ENCODE results near the gene NUDT1. TPM values are rescaled to one million over a fixed set of nuclear protein-coding genes. Genes with fewer than 3 reads are reported as not detected.

The NUDT1 gene
- total RNA-seq, 2 donors from 2014 or later: 12.4 to 18.6 TPM

DNA sequence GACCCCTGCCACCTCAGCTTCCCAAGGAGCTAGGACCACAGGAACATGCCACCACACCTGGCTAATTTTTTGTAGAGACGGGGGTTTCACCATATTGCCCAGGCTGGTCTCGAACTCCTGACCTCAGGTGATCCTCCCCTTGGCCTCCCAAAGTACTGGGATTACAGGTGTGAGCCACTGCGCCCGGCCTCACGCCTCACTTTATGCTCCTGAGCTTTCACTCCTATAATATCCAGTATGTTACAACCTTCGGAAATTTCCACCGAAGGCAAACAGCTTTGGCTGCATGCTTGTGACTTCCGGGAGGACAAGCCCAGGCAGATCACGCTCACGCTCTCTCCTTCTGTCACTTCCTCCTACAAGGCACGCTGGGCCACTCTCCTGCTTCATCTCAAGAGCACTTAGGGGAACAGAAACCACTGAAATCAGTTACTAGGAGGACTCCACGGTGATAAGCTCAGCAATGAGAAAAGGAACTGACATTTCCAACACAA is 4.9 kb upstream of the NUDT1 start:
- no peak for DNase-seq (ENCODE audit: low spot score)
- intact Hi-C loops (cut with DNase I): no loop called here

DNA sequence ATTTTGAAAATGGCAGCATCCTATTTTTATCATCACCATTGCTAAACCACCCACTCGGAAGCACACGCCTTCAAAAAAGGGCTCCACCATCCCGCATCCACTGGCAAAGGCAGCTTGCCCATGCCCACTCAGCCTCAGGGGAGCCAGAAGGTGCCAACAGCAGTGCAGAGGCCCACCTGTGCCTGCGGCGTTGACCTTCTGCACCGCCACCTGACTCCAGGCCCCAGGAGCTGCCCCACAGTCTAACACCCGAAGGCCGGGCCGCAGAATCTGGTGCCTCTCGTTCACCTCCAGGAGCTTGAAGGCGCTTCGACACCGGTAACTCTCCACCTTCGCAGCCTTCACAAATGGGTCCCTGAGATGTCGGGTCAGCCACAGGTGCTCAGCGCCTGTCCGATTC is 2.8 kb upstream of the NUDT1 start:
- intact Hi-C loops (cut with DNase I): no loop called here
- DNase-seq (ENCODE audit: low spot score): no peak

DNA sequence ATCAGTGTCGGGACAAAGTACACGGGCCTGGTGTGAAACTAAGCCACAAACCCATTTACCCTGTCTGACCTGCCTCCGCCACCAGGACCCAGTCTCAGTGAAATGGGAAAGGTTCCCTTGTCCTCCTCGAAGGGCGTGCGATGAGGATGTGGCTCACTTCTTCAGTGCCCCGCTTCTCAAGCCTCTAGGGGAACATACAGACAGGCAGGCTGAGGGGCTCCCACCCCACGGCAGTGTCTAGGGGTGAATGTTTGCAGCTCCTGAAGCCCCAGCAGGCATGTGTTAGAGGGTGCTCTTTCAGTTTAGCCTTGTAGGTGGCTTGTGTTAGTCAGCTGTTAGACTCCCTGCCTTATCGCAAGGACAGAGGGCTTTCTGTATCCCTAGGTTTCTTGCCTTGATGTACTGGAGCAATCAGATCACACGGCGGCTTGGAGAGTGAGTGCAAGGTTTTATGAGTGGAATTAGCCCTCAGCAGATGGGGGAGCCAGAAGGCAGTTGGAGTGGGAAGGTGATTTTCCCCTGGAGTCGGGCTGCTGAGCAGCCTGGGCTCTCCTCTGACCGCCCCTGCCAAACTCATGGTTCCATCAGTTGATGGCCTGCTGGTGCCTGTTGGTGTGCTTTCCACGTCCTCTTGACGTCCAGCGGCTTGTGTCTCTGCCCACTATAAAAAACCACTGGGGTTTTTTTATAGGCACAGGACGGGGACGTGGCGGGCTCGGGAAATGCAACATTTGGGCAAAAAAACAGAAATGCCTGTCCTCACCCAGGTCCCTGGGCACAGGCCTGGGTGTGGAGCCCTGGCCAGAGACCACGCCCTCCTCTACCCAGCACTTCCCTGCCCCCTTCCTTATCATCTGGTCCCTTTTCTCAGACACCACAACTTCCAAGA is 759 bp downstream of the NUDT1 start:
- intact Hi-C loops (cut with DNase I): loop anchor here in 1 of 2 donors (10.0 kb wide), 1 partner anchor 72 kb away; the partner anchor contains the start of gene SNX8

DNA sequence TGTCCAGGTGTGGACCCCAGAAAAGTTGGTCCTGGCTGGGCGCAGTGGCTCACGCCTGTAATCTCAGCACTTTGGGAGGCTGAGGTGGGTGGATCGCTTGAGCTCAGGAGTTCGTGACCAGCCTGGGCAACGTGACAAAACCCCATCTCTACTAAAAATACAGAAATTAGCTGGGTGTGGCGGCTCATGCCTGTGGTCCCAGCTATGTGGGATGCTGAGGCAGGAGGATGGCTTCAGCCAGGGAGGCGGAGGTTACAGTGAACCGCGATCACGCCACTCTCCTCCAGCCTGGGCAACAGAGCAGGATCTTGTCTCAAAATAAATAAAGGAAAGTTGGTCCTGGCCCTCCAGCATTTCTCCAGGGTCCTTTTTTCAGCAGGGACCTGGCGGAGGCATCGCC is 1.4 kb downstream of the NUDT1 start:
- intact Hi-C loops (cut with DNase I): loop anchor here in 1 of 2 donors (10.0 kb wide), 1 partner anchor 71 kb away; the partner anchor contains the start of gene SNX8
- DNase-seq (ENCODE audit: low spot score): no peak

More for the DNA sequence above, 759 bp downstream of the NUDT1 start:
- no peak for DNase-seq (ENCODE audit: low spot score)

DNA sequence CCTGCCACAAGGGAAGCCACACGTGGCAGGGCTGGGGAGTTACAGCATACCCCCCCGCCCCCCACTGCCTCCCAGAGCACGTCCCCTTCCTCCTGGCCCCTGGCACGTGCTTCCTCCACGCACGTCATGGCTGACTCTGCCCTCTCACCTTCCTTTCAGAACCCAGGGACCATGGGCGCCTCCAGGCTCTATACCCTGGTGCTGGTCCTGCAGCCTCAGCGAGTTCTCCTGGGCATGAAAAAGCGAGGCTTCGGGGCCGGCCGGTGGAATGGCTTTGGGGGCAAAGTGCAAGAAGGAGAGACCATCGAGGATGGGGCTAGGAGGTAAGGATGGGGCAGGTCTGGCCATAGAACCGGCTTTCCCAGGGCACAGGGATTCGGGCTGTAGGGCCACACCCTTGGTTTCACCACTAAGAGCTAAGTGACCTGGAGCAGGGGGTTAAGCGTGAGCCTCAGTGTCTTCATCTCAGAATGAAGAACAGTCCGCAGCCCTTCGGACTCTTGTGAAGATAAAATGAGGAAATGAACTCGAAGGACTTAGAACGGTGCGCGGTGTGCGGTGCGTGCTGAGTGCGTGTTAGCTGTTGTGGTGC is 2.5 kb downstream of the NUDT1 start:
- intact Hi-C loops (cut with DNase I): loop anchor here in 1 of 2 donors (10.0 kb wide), 1 partner anchor 70 kb away; the partner anchor contains the start of gene SNX8

DNA sequence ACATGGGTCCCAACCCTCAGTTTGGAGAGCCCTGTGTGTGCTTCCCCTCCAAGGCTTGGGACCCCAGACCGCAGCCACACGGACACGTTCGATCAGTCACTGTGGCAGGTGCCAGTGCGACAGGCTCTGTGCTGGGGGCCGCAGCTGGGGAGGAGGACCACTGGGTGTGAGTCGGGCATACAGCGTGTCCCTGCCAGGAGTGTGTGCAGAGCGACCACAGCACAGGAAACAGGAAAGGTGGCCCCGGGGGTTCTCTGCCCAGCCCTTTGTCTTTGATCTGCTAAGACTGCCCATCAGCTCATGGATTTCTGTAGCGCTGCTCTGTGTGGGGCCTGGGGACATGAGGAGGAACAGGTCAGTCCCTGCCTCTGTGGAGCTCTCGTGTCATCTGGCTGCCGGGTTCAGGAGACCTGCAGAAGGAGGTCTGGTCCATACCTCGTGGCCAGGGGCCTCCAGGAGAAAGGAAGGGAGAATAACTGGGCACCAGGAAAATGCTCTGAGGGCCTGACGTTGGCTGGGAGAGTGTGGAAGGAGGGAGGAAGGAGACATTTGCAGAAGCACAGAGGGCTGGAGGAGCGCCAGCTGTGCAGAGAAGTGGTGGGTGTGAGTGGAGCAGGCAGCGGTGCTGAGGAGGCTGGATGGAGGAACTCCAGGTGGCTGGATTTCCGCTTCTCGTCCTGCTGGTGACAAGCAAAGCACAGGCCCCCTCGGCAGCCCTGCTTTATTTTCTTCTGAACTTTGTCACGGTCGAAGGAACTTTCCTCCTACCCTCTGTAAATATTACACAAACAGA is 4.1 kb downstream of the NUDT1 start:
- no peak for DNase-seq (ENCODE audit: low spot score)
- intact Hi-C loops (cut with DNase I): loop anchor here in 1 of 2 donors (10.0 kb wide), 1 partner anchor 69 kb away; the partner anchor contains the start of gene SNX8

More for the DNA sequence above, 2.5 kb downstream of the NUDT1 start:
- no peak for DNase-seq (ENCODE audit: low spot score)

DNA sequence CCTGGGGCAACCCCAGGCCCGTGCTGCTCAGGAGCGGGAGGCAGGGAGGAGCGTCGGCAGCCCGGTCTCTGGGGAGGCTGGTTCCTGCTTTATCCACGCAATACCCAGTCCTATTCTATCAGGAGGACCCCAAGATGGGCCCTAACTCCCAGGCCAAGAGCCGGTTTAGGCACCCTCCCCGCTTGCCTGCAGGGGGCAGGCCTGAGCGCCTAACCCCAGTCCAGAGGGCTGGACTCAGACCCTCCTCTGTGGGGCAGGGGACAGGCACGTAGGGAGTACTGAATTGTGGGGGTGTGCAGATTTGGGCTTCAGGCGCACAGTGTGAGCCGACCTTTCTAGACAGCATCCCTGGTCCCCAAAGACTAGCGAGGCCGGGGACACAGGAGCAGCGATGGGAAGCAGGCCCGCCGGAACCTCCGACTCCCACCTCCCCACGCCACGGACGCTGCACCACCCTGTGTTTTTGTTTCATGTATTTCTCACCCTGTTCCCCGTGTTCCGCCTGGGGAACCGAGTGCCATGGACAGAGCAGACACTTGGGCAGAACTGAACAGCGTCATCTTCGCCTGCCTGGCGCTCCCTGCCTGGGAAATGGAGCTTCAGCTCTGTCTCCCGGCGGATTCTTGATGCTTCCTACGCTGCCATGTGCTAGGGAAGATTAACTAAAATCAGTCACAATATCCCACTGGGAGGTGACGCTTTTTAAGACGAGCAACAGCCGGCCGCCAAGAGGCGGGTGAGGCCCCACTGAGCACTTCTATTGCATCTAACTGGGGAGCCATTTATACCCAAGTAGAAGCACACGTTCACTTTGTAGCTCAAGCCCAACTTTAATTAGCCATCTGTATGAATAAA is 5.3 kb downstream of the NUDT1 start:
- intact Hi-C loops (cut with DNase I): loop anchor here in 1 of 2 donors (10.0 kb wide), 1 partner anchor 67 kb away; the partner anchor contains the start of gene SNX8

DNA sequence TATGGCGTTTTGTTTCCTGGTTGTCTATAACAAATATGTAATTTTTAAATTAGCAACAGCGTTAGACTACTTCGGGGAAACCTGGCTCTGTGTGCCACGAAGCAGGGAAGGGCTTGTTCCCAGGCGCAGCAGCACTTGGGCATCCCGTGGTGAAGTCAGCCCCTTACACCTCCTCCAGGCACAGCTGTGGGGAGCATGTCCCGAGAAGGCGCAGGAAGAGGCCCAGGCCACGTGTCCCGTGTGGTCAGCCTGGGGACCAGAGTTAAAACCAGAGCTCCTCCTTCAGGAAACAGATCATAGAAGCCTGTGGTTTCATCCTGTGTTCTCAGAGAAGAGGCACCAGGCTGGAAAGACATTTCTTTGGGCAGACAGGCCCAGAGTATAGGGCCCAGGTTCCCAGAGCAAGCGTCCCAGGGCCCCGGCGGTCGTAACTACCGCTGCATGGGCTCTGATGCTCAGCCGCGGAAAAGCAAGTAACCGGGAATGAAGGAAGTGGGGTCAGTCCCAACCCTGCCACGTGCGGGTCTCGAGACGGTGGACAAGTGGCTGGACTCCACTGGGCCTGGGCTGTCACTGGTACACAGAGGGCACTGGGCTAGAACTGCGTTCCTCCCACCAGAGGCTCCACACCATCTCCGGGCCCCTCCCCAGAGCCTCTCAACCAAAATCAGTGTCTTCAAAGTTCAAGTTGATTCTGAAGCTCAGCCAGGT is 7.1 kb downstream of the NUDT1 start:
- intact Hi-C loops (cut with DNase I): loop anchor here in 1 of 2 donors (10.0 kb wide), 1 partner anchor 66 kb away; the partner anchor contains the start of gene SNX8
- DNase-seq (ENCODE audit: low spot score): peak; percentile 92

More for the DNA sequence above, 5.3 kb downstream of the NUDT1 start:
- DNase-seq (ENCODE audit: low spot score): no peak

DNA sequence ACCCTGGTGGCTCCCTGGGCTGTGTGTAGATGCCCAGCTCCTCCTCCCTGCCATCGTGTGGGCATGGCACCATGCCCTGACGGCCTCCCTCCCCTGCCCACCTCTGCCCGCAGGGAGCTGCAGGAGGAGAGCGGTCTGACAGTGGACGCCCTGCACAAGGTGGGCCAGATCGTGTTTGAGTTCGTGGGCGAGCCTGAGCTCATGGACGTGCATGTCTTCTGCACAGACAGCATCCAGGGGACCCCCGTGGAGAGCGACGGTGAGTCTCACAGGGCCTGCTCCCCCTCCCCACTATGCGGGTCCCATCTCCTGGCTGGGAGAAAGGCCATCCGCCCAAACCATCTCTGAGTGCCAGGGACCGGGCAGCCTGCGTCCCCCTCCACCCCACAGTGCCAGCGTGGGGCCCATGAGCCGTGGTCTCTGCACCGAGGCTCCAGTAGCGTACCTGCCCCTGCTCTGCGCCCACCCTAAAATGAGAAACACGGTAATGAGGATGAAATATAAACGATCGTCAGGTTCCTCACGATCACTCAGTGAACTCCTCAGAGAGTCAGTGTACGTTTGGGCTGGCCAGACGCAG is 7.8 kb downstream of the NUDT1 start:
- DNase-seq (ENCODE audit: low spot score): no peak
- intact Hi-C loops (cut with DNase I): loop anchor here in 1 of 2 donors (10.0 kb wide), 1 partner anchor 65 kb away; the partner anchor contains the start of gene SNX8

DNA sequence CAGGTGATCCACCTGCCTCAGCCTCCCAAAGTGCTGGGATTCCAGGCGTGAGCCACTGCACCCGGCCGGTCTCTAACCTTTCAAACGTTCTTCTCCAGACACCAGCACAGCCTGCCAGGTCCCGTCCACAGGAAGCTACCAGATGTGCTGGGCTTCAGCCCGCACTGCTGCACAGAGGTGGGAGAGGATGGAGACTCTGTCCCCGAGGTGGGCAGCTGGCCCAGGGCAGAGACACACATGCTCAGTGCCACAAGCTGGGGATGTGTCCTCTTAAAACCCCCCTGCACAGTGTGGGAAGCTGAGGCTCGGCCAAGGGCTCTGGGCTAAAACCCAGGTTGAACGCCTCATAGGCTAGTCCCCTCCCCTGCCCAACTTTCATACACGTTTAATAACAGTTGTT is 9.4 kb downstream of the NUDT1 start:
- no peak for DNase-seq (ENCODE audit: low spot score)
- intact Hi-C loops (cut with DNase I): no loop called here

DNA sequence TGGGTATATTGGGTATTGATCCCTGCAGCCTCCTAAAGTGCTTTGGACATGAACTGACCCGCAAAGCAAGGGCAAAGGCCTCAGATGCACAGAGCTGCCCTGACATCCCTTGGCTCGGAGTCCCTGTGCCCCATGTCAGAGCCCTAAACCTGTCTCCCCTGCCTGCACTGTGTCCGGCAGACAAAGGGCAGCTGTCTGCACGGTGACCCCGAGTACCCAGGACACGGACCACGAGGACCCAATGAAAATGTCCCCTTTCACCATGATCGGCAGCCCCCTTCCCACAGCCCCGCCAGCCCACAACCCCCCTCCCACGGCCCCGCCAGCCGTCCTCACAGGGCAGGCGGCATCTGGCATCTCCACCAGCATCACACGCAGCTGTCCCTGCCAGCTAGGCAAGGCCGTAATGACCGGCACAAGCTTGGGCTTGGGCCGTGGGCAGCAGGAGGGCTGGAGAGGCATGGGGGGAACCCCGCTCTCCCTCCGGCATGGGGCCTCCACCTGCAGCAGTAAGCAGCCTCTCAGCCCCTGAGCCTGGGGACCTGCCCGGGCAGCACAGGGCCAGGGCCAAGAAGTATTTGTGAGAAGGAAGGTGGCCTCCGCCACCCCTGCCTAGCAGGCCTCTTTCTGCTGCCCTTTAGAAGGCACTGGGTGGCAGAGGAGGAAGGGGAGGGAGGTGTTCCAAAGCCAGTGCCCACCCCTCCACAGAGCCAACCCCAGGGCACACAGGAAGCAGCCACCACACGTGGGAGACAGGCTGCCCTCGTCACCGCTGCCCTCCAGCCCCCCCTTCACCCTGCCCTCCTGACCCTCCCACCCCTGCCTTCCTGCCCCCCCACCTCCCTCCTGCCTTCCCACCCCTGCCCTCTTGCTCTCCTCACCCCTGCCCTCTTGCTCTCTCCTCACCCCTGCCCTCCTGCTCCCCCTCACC is 10.1 kb downstream of the NUDT1 start:
- intact Hi-C loops (cut with DNase I): no loop called here
- DNase-seq (ENCODE audit: low spot score): no peak

DNA sequence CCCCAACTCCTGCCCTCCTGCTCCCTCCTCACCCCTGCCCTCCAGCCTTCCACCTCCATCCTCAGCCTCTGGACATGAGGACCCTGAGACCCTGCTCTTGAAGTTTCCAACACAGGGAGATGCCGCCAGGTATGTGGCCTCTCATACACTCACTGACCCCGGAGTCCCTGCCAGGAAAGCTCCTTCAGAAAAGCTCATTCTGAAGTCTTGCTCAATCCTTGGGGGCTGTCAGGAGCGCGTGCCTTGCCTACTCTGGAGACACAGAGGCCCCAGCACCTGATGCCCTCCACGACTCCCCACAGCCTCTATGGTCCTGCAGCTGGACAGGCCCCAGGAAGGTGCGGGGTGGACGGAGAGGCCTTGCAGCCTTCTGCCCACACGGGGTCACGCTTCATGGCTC is 11.0 kb downstream of the NUDT1 start:
- intact Hi-C loops (cut with DNase I): no loop called here
- no peak for DNase-seq (ENCODE audit: low spot score)

DNA sequence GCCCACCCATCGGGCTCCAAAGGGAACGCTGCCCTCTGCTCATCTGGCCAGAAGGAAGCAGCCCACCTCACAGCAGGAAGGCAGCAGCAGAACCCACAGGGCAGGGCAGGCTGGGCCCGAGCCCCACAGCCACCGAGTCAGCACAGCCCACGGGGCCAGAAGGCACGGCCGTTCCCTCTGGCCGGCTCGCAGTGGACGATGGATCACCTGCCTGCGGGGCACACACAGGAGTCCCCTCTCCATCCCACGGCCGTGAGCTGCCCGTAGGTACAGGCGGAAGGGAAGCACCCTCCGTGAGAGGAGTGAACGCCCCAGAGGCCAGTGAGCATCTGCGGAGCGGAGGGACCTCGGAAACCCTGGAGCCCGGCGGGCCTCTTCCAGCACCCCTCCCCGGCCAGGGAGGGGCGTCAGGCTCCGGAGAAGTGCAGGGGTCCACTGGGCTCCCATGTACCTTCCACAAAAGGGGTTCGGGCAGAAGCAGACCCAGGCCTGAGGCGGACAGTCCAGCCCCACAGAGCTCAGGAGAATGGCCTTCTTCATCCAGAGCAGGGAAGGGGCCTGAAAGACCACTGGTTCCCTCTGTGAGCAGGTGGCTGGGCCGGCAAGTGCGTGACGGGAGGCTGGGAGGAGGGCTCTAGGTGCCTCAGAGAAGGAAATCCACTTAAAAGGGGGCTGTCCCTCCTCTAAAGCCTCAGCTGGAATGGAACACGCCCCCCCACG is 11.7 kb downstream of the NUDT1 start:
- no peak for DNase-seq (ENCODE audit: low spot score)

DNA sequence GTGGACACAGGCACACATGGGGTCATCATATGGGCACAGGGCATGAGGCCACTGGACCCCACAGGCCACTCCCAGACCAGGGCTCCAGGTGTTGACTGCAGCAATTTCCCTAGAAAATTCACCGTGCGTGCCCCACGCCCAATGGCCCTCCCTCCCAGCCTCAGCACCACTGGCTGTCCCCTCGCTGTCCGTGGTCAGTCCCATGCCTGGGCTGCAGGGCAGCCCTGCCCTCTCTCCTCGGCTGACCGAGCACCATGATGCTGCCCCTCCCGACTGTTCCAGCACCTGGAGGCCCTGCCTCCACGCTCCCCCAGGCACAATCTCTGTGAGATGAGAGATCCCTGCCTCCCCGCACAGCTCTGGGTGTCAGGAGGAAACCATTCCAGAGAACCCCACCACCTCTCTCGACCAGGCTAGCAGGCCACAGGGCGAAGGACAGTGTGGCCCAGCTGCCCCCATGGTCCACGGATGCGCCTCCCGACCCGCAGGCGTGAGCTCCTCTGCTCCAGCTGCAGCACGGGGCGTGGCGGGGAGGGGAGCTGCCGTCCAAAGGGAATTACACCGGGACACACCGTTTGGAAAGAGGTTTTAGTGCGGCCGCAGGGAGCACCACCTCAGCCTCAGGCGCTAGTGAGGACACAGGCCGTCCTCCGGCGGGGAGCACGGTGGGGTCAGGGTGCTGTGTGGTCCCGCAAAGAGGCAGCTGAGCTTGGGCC is 12.6 kb downstream of the NUDT1 start:
- no peak for DNase-seq (ENCODE audit: low spot score)
- intact Hi-C loops (cut with DNase I): no loop called here

More for the DNA sequence above, 11.7 kb downstream of the NUDT1 start:
- intact Hi-C loops (cut with DNase I): no loop called here
